SK-N-SH treated with all-trans-retinoic acid at 6 μM for 48 hours (cell line): ENCODE results near the gene FSIP1.

Experiments
- ATAC-seq: fragments of 200-7000 bp; cut with Tn5 transposase; 3 replicates; pipeline ENCODE4 v1.9.1; 2020; ENCODE audit warnings: mild to moderate bottlenecking, moderate library complexity
- ARNTL ChIP-seq: fragments of 450-650 bp; formaldehyde crosslinking; IDR thresholded peaks from 2 replicates; pipeline ENCODE4 v1.5.0; 2020; ENCODE audit warnings: low read depth, mild to moderate bottlenecking, moderate library complexity, borderline replicate concordance
- BACH2 ChIP-seq: fragments of 250-450 bp; sonication (Bioruptor Pico); IDR thresholded peaks from 2 replicates; pipeline ENCODE4 v1.9.0; 2021; ENCODE audit warnings: mild to moderate bottlenecking, borderline replicate concordance
- CREB5 ChIP-seq: fragments of 250-450 bp; sonication (Bioruptor Pico); IDR thresholded peaks from 2 replicates; pipeline ENCODE4 v1.5.1; 2020; ENCODE audit warnings: low read depth, mild to moderate bottlenecking, moderate library complexity
- CSDC2 ChIP-seq: fragments of 250-450 bp; sonication (Bioruptor Pico); IDR thresholded peaks from 2 replicates; pipeline ENCODE4 v1.5.0; 2020; ENCODE audit warnings: mild to moderate bottlenecking, moderate library complexity
- CSRNP3 ChIP-seq: fragments of 250-450 bp; sonication (Bioruptor Pico); IDR thresholded peaks from 2 replicates; pipeline ENCODE4 v1.5.1; 2021; ENCODE audit warnings: mild to moderate bottlenecking, moderate library complexity
- GLIS3 ChIP-seq: fragments of 250-450 bp; sonication (Bioruptor Pico); IDR thresholded peaks from 2 replicates; pipeline ENCODE4 v1.5.0; 2020; ENCODE audit warnings: mild to moderate bottlenecking, moderate library complexity
- ISL1 ChIP-seq: fragments of 250-450 bp; sonication (Bioruptor Pico); IDR thresholded peaks from 2 replicates; pipeline ENCODE4 v2.1.2; 2022; ENCODE audit warnings: mild to moderate bottlenecking, moderate library complexity
- OSR1 ChIP-seq: fragments of 250-450 bp; sonication (Bioruptor Pico); IDR thresholded peaks from 2 replicates; pipeline ENCODE4 v1.8.0; 2022; ENCODE audit warnings: moderate library complexity, mild to moderate bottlenecking, inconsistent platforms
- POU6F1 ChIP-seq: fragments of 250-450 bp; sonication (Bioruptor Pico); IDR thresholded peaks from 2 replicates; pipeline ENCODE4 v1.8.0; 2021; ENCODE audit warnings: low read depth, mild to moderate bottlenecking, moderate library complexity, borderline replicate concordance
- PPARA ChIP-seq: fragments of 250-450 bp; sonication (Bioruptor Pico); IDR thresholded peaks from 2 replicates; pipeline ENCODE4 v1.5.0; 2020; ENCODE audit warnings: mild to moderate bottlenecking, borderline replicate concordance
- RARB ChIP-seq: fragments of 250-450 bp; sonication (Bioruptor Pico); IDR thresholded peaks from 2 replicates; pipeline ENCODE4 v1.8.0; 2021; ENCODE audit warnings: mild to moderate bottlenecking, moderate library complexity
- SNAI2 ChIP-seq: fragments of 250-450 bp; sonication (Bioruptor Pico); IDR thresholded peaks from 2 replicates; pipeline ENCODE4 v1.5.0; 2020; ENCODE audit warnings: mild to moderate bottlenecking, moderate library complexity
- TCF4 ChIP-seq: fragments of 250-450 bp; sonication (Bioruptor Pico); IDR thresholded peaks from 2 replicates; pipeline ENCODE4 v1.8.0; 2021; ENCODE audit warnings: mild to moderate bottlenecking, moderate library complexity, borderline replicate concordance
- TOX ChIP-seq: fragments of 250-450 bp; sonication (Bioruptor Pico); IDR thresholded peaks from 2 replicates; pipeline ENCODE4 v1.8.0; 2021; ENCODE audit warnings: mild to moderate bottlenecking, moderate library complexity, borderline replicate concordance
- TSHZ2 ChIP-seq: fragments of 250-450 bp; sonication (Bioruptor Pico); IDR thresholded peaks from 2 replicates; pipeline ENCODE4 v1.5.0; 2020; ENCODE audit warnings: mild to moderate bottlenecking, moderate library complexity
- ZC3H10 ChIP-seq: fragments of 250-450 bp; sonication (Bioruptor Pico); IDR thresholded peaks from 2 replicates; pipeline ENCODE4 v1.5.1; 2021; ENCODE audit warnings: mild to moderate bottlenecking, moderate library complexity
- ZFP3 ChIP-seq: fragments of 250-450 bp; sonication (Bioruptor Pico); IDR thresholded peaks from 2 replicates; pipeline ENCODE4 v1.5.0; 2020; ENCODE audit warnings: mild to moderate bottlenecking, moderate library complexity
- ZFP30 ChIP-seq: fragments of 450-650 bp; formaldehyde crosslinking; IDR thresholded peaks from 2 replicates; pipeline ENCODE4 v1.5.0; 2022; ENCODE audit warnings: mild to moderate bottlenecking, moderate library complexity
- ZNF70 ChIP-seq: fragments of 450-650 bp; formaldehyde crosslinking; IDR thresholded peaks from 2 replicates; pipeline ENCODE4 v1.5.0; 2020; ENCODE audit warnings: mild to moderate bottlenecking, moderate library complexity
- ZNF8 ChIP-seq: fragments of 450-650 bp; formaldehyde crosslinking; IDR thresholded peaks from 2 replicates; pipeline ENCODE4 v1.5.0; 2020; ENCODE audit warnings: mild to moderate bottlenecking, moderate library complexity

The FSIP1 gene

GRCh38 chr15:39585389-39585841 lies 197.2 kb downstream of the FSIP1 start (continued):
- TF ChIP-seq POU6F1 (CRISPR knock-in tag) (no peak), ARNTL (CRISPR knock-in tag) (no peak)

GRCh38 chr15:39584662-39585388 lies 197.8 kb downstream of the FSIP1 start:
- ATAC-seq, result no peak
- TF ChIP-seq ARNTL (CRISPR knock-in tag), result no peak
- no peak for TF ChIP-seq ZNF8 (CRISPR knock-in tag)
- no peak for TF ChIP-seq ZFP30 (CRISPR knock-in tag)
- no peak for TF ChIP-seq ZC3H10 (CRISPR knock-in tag)
- no peak for TF ChIP-seq ZNF70 (CRISPR knock-in tag)
- TF ChIP-seq BACH2 (CRISPR knock-in tag), result no peak
- no peak for TF ChIP-seq GLIS3
- no peak for TF ChIP-seq TSHZ2 (CRISPR knock-in tag)
- TF ChIP-seq TOX (CRISPR knock-in tag), result no peak
- no peak for TF ChIP-seq ISL1 (CRISPR knock-in tag)
- TF ChIP-seq PPARA (CRISPR knock-in tag), result no peak
- TF ChIP-seq TCF4, result no peak
- TF ChIP-seq RARB (CRISPR knock-in tag), result no peak
- no peak for TF ChIP-seq CSRNP3 (CRISPR knock-in tag)
- no peak for TF ChIP-seq POU6F1 (CRISPR knock-in tag)

- TF ChIP-seq ZFP3 (CRISPR knock-in tag) (no peak), ZNF8 (CRISPR knock-in tag) (no peak), OSR1 (CRISPR knock-in tag) (no peak), CSDC2 (CRISPR knock-in tag) (no peak), ZFP30 (CRISPR knock-in tag) (no peak), SNAI2 (no peak), ZC3H10 (CRISPR knock-in tag) (no peak), CREB5 (CRISPR knock-in tag) (no peak)
- no peak for ATAC-seq
Observed at GRCh38 chr15:39584266-39584659, 198.4 kb downstream of the FSIP1 start.
